D341Med (cell line): ENCODE data around the gene LSM14B.
"Not testable (repeated sequence)": the region's sequence is repeated elsewhere in the genome, so short reads cannot be mapped to it uniquely, and the experiment has no call there.

ENCODE experiments used
- DNase-seq: peaks from one replicate; pipeline ENCODE4 v3.0.0; 2012; ENCODE audit warnings: low spot score

Gene LSM14B

GRCh38 chr20:62147528-62147927 is 25.3 kb downstream of the LSM14B start:
- no peak for DNase-seq

- not testable (repeated sequence) for DNase-seq
These were observed 26.1 kb downstream of the LSM14B start for GRCh38 chr20:62148383-62148782.

GRCh38 chr20:62148908-62149314 is 26.6 kb downstream of the LSM14B start:
- no peak for DNase-seq

DNA sequence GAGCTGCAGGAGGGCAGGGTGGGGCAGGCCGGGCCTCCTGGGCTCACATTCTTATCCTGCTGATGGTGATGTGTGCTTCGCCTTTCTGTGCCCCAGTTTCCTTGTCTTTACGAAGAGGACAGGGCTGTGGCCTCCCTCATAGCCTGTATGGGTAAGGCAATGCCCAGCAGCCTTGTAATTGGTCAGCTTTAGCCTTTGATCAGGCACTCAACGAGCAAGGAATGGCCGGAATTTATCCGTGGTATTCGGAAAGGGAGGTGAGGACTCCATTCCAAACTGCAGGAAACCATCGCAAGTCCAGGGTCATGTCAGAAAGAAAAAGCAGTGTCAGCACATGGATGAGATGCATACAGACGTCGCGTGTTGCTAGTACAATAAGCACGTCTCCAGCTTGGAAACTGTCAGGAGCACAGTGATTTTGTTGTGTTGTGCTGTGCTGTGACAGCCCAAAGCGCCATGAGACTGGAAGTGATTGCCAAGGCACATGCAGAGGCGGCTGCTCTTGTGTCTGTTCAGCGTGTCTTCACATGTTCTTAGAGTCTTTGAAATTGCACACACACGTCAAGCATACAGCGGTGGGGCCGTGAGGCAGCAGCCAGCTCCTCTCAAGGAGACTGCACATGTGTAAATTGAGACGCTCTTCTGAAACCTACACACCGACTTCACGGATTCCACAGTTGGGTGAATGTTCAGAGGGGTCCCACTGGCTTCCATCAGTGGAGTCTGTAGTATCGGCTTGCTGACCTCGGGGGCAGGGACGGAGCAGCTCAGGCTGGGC is 27.4 kb downstream of the LSM14B start:
- no peak for DNase-seq

- DNase-seq, result no peak
These were observed 28.0 kb downstream of the LSM14B start for GRCh38 chr20:62150310-62150575.

GRCh38 chr20:62151225-62151624 is 28.9 kb downstream of the LSM14B start:
- DNase-seq, result no peak

DNA sequence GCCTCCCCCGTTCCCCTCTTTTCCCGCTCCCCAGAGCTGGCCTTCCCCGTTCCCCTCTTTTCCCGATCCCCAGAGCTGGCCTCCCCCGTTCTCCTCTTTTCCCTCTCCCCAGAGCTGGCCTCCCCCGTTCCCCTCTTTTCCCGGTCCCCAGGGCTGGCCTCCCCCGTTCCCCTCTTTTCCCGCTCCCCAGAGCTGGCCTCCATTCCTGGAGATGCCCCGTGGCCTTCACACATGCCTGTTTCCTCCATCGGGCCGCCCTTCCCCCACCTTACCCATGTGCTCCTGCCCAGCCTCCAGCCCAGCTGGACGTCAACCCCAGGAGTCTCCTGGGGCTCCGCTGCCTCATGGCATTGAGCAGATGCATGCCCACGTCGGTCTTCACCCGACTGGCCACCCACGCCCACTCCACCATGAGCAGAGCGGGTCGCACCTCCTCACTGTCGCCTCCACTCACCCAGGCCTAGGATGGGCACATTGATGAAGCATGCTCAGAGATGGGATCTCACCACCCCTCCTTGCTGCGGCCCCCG is 29.6 kb downstream of the LSM14B start:
- DNase-seq, result no peak

DNA sequence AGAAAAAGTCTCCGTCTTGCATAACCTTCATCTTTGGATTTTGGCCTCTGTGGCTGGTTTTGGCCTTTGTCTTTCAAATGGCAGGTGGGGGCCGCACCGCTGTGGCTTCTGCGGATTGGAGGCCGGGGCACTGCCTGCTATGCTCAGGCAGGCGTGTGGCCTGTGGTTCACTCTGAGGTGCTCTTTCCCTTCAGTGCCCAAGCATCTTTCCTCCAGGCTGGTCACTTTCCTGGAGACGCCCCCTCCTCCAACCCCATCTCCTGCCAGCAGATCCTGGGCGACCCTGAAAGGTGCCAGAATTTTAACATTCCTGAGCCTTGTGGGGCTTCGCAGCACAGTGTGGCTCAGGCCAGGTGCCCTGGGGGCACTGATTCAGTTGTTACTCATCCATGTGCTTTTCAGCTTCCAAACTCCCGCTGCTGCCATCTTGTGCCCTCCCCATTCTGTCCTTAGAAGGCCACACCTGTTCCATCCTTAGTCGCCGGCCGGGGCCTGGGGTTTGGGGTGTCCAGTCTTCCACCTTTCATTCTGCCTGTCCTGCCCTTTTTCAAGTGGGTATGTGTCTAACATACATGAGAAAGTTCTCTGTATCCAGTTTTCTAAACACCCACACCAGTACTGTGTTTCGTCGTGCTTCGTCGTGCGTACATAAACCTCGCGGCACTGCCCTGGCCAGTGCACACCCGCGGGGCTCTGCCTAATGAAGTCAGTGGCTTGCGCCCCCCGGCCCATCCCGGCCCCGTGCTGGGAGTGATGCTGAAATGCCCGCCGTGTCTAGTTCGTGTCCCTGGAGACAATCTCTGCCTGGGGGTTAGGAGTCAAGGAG is 33.4 kb downstream of the LSM14B start:
- no peak for DNase-seq

DNA sequence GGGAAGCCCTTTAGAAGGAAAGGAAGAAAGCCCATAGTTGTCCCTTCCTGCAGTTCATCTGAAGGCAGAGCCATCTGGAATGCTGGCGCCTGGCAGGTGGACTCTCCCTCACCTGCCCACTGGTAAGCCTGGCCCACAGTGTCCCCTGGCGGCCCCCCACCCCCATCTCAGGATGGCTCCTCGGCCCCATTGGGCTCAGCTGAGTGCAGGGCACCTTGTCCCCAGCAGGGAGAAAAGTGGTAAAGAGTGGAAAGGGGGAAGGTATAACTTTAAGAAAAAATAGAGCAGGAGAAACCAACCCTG is 33.9 kb downstream of the LSM14B start:
- DNase-seq, result no peak

DNA sequence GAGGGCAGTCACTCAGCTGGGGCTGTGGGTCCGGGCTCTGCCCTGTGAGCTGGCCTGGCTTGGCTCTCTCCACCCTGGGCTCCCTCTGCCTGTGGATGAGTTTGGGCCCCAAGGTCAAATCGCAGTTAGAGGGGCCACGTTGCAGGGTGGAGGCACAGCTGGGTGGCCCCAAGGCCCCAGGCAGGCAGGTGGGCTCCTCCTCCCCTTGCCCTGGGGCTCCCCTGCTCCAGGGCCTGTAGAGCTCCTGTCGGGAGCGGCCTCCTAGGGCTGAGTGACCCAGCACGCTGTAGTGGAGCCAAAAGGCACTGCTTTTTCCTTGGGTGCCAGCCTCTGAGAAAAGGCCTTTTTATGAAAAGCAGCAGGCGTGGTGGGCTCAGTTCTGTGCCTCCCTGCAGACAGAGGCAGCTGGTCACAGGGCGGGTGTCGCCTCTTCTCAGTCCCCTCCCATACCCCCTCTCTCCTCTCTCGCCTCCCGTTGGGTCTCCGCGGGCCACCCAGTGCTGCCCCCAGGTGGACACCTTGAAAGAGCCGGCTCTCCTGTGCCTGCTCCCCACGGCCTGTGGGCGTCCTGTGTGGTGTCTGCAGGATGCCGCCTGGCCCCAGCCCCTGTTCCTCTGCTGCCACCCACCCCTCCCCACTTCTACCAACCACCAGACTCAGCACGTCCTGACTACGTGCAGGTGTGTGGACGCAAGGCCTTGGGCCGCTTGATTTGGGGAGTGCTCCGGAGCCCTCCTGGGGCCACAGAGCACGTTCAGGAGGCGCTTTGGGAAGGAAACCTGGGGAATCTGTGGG is 34.5 kb downstream of the LSM14B start:
- peak; percentile 90 for DNase-seq

GRCh38 chr20:62157387-62158087 is 35.3 kb downstream of the LSM14B start:
- no peak for DNase-seq

DNA sequence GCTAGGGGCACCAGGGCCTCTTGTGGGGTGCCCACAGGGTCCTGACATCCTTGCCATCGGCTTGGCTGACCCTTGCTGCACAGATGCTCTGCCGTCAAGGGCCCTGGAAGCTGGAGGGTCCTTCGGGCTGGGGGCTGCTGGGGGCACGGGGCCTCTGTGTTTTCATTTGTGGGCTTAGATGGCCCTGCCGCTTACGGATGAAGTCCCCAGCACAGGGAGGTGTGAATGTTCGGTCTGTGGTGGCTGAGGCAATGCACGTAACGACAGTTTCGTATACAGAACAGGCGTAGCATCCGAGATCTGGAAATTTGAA is 35.8 kb downstream of the LSM14B start:
- no peak for DNase-seq

DNA sequence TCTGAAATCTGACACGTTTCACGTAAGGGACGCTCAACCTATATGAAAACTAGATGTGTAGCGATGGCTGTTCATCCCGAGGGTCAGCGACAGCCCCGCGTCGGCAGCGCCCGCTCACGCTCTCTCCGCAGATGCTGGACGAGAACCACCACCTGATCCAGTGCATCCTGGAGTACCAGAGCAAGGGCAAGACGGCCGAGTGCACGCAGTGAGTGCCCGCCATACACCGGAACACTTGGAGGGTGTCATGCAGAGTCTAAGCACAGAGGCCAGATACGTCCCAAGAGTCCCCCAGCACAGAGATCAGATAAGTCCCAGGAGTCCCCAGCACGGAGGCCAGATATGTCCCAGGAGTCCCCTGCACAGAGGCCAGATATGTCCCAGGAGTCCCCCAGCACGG is 36.3 kb downstream of the LSM14B start:
- no peak for DNase-seq

- DNase-seq, result no peak
These were observed 36.8 kb downstream of the LSM14B start for GRCh38 chr20:62159052-62159451.

- no peak for DNase-seq
These were observed 37.6 kb downstream of the LSM14B start for GRCh38 chr20:62159839-62160238.

DNA sequence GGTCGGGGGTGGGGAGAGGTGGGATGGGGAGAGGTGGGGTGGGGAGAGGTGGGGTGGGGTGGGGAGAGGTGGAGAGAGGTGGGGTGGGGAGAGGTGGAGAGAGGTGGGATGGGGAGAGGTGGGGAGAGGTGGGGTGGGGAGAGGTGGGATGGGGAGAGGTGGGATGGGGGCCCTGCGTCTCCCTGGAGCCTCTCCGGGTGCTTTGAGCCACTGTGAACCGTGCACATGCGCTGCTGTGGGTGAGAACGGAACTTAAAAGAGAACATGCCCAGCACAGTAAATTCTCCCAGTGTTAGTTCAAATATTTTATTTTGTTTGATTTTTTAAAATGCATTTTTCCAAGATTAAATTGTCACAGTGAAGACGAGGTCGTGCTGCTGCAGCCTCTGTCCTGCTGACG is 38.0 kb downstream of the LSM14B start:
- DNase-seq, result no peak

- DNase-seq, result no peak
These were observed 38.6 kb downstream of the LSM14B start for GRCh38 chr20:62160876-62161275.

GRCh38 chr20:62161347-62161746 is 39.1 kb downstream of the LSM14B start:
- DNase-seq, result no peak

DNA sequence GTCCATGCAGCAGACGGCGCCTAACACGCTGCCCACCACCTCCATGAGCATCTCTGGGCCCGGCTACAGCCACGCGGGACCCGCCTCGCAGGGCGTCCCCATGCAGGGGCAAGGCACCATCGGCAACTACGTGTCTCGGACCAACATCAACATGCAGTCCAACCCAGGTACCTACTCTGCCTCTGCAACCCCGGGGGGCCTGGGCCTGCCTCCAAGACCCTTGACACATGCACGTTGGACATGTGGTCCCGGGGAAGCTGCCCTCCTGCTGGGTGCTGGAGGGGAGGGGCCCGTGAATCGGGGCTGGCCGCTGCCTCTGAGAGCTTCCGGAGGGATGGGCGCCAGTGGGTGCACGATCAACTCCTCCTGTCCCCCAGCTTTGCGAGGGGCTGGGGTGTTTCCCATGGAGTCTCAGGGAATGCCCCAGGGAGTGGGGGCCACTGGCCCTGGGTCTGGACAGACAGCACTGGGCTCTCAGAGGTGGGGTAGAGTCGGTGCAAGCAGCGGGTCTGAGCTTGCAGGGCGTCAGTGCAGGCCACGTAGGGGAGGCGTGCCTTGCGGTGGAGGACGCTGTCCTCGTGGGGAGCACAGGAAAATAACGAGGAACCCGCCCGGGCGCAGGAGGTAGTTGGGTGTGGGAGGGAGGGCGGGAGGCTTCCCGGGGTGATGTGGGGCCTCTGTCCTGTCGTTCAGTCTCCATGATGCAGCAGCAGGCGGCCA is 40.6 kb downstream of the LSM14B start:
- no peak for DNase-seq

DNA sequence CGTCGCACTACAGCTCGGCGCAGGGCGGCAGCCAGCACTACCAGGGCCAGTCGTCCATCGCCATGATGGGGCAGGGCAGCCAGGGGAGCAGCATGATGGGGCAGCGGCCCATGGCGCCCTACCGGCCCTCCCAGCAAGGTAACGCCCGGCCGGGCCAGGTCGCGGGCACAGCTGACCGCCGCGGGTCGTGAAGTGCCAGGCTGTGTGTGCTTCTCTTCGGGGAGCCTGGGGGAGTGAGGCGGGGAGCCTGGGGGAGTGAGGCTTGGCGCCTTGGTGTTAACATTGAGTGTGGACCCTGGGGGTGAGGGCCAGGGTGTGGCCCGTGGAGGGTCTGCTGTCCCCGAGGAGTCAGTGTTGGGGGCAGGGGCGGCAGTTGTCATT is 41.2 kb downstream of the LSM14B start:
- DNase-seq, result no peak

- no peak for DNase-seq
These were observed 41.9 kb downstream of the LSM14B start for GRCh38 chr20:62163986-62164762.
